MM.1S (cell line): ENCODE data around the gene FAM170B.

Source experiments
- DNase-seq: peaks from one replicate; pipeline ENCODE4 v3.0.0-alpha.2; 2015
- H2AFZ ChIP-seq: fragments of 300-600 bp; sonication (generic); 2 replicates; pipeline ENCODE4 v1.6.0; 2016; ENCODE audit warnings: antibody characterized with exemption, low read length
- H3F3A ChIP-seq: fragments of 300-600 bp; sonication (generic); 2 replicates; pipeline ENCODE4 v1.6.1; 2016; ENCODE audit warnings: mild to moderate bottlenecking, antibody characterized with exemption, low read length, moderate library complexity, mixed read lengths; ENCODE audit not compliant: insufficient read depth
- H3K27ac ChIP-seq: fragments of 300-600 bp; sonication (generic); 2 replicates; pipeline ENCODE4 v1.5.1; 2016; ENCODE audit warnings: mild to moderate bottlenecking, low read length
- H3K27me3 ChIP-seq: fragments of 300-600 bp; sonication (generic); replicated peaks from 2 replicates; pipeline ENCODE4 v1.6.0; 2016; ENCODE audit warnings: low read length; ENCODE audit not compliant: insufficient read depth
- H3K36me3 ChIP-seq: fragments of 300-600 bp; sonication (generic); replicated peaks from 2 replicates; pipeline ENCODE4 v1.6.1; 2016; ENCODE audit warnings: mild to moderate bottlenecking, low read length, mixed read lengths; ENCODE audit not compliant: insufficient read depth
- H3K4me1 ChIP-seq: fragments of 300-600 bp; sonication (generic); 2 replicates; pipeline ENCODE4 v1.6.1; 2016; ENCODE audit warnings: low read length, mixed read lengths
- H3K4me2 ChIP-seq: fragments of 300-600 bp; sonication (generic); 2 replicates; pipeline ENCODE4 v1.6.0; 2016; ENCODE audit warnings: low read depth, low read length
- H3K4me3 ChIP-seq: fragments of 300-600 bp; sonication (generic); 2 replicates; pipeline ENCODE4 v1.5.1; 2016; ENCODE audit warnings: low read length, mixed read lengths
- H3K79me2 ChIP-seq: fragments of 300-600 bp; sonication (generic); 2 replicates; pipeline ENCODE4 v1.6.1; 2016; ENCODE audit warnings: mixed run types, low read length, mixed read lengths
- H3K9ac ChIP-seq: fragments of 300-600 bp; sonication (generic); 2 replicates; pipeline ENCODE4 v1.6.1; 2016; ENCODE audit warnings: low read length, mixed read lengths
- H3K9me2 ChIP-seq: fragments of 300-600 bp; sonication (generic); replicated peaks from 2 replicates; pipeline ENCODE4 v1.6.1; 2016; ENCODE audit warnings: mild to moderate bottlenecking, low read length, mixed read lengths; ENCODE audit not compliant: insufficient read depth
- H3K9me3 ChIP-seq: fragments of 300-600 bp; sonication (generic); replicated peaks from 2 replicates; pipeline ENCODE4 v1.6.1; 2016; ENCODE audit warnings: mild to moderate bottlenecking, low read length, mixed read lengths; ENCODE audit not compliant: insufficient read depth
- H4K20me1 ChIP-seq: fragments of 300-600 bp; sonication (generic); 2 replicates; pipeline ENCODE4 v1.6.1; 2016; ENCODE audit warnings: mild to moderate bottlenecking, low read length, moderate library complexity, mixed read lengths; ENCODE audit not compliant: insufficient read depth
- CTCF ChIP-seq: fragments of 300-600 bp; sonication (generic); IDR thresholded peaks from 2 replicates; pipeline ENCODE4 v1.5.1; 2016; ENCODE audit warnings: antibody characterized with exemption, low read length, mixed read lengths
- EZH2 ChIP-seq: fragments of 300-600 bp; sonication (generic); optimal IDR thresholded peaks from 2 replicates; pipeline ENCODE3; 2017; ENCODE audit warnings: low read depth, mild to moderate bottlenecking, antibody characterized with exemption, low read length, mixed read lengths
- EZH2phosphoT487 ChIP-seq: fragments of 300-600 bp; sonication (generic); IDR thresholded peaks from 2 replicates; pipeline ENCODE4 v1.6.1; 2018; ENCODE audit warnings: antibody characterized with exemption, low read length

FAM170B gene

GRCh38 chr10:49094646-49095045 lies 39.2 kb downstream of the FAM170B start:
- no peak for TF ChIP-seq CTCF
- no peak for TF ChIP-seq EZH2
- no peak for TF ChIP-seq EZH2phosphoT487
- Histone ChIP-seq H3K9me2 (no peaks in the 10 kb centered on the region), H3K4me1 (no peaks in the 10 kb centered on the region), H3K9me3 (no peaks in the 10 kb centered on the region), H3K36me3 (no peaks in the 10 kb centered on the region), H3K27ac (no peak overlapping the region), H3K4me3 (no peak overlapping the region), H4K20me1 (no peaks in the 10 kb centered on the region), H3K79me2 (no peaks in the 10 kb centered on the region), H3K9ac (no peak overlapping the region), H3K27me3 (no peaks in the 10 kb centered on the region), H3K4me2 (no peak overlapping the region), H3F3A (no peaks in the 10 kb centered on the region), H2AFZ (no peak overlapping the region)
- DNase-seq = no peak

GRCh38 chr10:49093922-49094321 lies 39.9 kb downstream of the FAM170B start:
- Histone ChIP-seq H3K79me2 (no peaks in the 10 kb centered on the region), H3K9ac (no peak overlapping the region), H3K9me2 (no peaks in the 10 kb centered on the region), H3K36me3 (no peaks in the 10 kb centered on the region), H3K27ac (no peak overlapping the region), H2AFZ (no peak overlapping the region), H3K4me2 (no peak overlapping the region), H3K27me3 (no peaks in the 10 kb centered on the region), H3F3A (no peaks in the 10 kb centered on the region), H3K9me3 (no peaks in the 10 kb centered on the region), H3K4me3 (no peak overlapping the region), H3K4me1 (no peaks in the 10 kb centered on the region), H4K20me1 (no peaks in the 10 kb centered on the region)
- DNase-seq = no peak
- TF ChIP-seq CTCF (no peak), EZH2phosphoT487 (no peak), EZH2 (no peak)

- no peak for TF ChIP-seq EZH2phosphoT487
- no peak for TF ChIP-seq CTCF
- TF ChIP-seq EZH2 = no peak
- H3K4me2 ChIP-seq = no peak overlapping the region
- no peaks in the 10 kb centered on the region for H4K20me1 ChIP-seq
- no peaks in the 10 kb centered on the region for H3K9me2 ChIP-seq
- H3K36me3 ChIP-seq = no peaks in the 10 kb centered on the region
- H3F3A ChIP-seq = no peaks in the 10 kb centered on the region
- no peaks in the 10 kb centered on the region for H3K79me2 ChIP-seq
- H3K4me1 ChIP-seq = no peaks in the 10 kb centered on the region
- no peaks in the 10 kb centered on the region for H3K27me3 ChIP-seq
- H3K27ac ChIP-seq = no peak overlapping the region
- no peak overlapping the region for H2AFZ ChIP-seq
- no peaks in the 10 kb centered on the region for H3K9me3 ChIP-seq
- no peak for DNase-seq
- H3K9ac ChIP-seq = no peak overlapping the region
- H3K4me3 ChIP-seq = no peak overlapping the region
Measured at GRCh38 chr10:49092477-49092876, 41.3 kb downstream of the FAM170B start.
